GM19193 (cell line): ENCODE measurements around the gene IL10RB.

Source experiments
- POLR2A ChIP-seq: IDR thresholded peaks from 4 replicates; pipeline ENCODE4 v1.6.1; 2011; ENCODE audit not compliant: insufficient read depth, insufficient read length; ENCODE audit errors: extremely low read depth

Gene IL10RB

DNA sequence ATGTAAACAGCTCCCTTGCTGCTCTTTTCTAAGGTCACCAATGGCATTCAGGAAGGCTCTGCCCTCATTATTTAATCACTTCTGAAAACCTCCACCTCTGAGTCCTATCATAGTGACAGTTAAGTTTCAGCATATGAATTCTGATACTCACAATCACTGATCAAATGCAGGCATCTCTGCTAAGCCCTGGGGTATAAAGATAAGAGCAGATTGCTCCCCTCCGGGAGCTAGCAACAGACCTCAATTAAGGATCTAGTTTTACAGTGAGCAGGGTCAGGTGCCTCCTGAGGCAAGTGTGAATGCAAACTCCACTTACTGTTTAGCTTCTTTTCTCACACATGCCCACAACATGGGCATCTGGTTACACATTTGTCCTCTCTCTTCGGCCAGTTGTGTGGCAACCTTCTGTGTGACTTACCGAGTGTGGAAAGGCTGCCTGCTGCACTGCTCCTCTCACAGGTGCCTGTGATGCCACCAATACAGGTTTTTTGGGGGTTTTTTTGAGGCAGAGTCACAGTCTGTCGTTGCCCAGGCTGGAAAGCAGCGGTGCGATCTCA is 15.0 kb downstream of the IL10RB start:
- TF ChIP-seq POLR2A, result no peak

DNA sequence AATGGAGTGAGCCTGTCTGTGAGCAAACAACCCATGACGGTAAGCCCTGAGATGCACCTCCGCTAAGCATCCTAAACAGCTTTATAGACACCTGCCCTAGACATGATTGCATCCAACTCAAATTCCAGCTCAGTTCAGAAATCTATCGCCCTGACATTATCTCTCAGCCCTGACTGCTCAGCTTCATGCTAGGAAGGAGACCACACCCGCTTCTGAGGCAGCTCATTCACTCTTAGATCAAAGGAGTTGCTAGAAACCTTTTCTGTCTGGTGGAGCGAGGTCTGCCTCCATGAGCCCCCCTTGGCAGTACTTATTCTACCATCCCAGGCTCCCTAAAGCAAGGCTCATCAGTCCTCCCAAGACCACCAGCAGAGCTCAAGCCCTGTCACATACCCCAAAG is 17.0 kb downstream of the IL10RB start:
- TF ChIP-seq POLR2A, result no peak

GRCh38 chr21:33286076-33286475 is 19.9 kb downstream of the IL10RB start:
- no peak for TF ChIP-seq POLR2A

DNA sequence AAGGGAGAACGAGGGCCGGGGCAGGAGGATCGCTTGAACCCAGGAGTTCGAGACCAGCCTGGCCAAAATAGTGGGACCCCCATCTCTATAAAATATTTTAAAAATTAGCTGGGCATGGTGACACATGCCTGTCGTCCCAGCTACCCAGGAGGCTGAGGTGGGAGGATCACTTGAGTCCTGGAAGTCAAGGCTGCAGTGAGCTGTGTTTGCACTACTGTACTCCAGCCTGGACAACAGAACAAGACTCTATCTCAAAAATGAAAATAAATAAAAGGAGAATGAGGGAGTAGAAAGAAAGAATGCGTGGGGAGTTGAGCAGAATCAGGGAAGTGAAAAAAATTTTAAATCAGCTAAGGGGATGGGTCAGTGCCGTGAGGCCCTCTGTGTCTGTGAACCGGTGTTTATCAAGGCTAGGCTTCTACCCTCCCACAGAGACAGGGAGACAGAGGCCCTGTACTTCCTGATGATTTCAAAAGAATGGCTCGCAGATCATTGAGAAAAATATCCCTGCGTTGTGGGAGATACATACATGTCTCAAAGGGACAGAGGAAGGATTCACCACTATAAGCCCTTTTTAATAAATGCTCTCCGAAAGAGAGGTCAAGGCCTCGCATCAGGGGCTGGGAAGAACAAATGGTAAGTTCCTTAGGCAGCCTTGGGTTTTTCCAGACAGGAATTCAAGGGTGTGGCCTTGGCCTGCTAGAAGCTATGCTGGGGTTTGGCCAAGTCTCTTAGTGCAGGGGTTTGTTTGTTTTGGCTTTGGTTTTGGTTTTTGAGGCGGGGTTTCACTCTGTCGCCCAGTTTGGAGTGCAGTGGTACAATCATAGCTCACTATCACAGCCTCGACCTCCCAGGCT is 20.7 kb downstream of the IL10RB start:
- TF ChIP-seq POLR2A, result no peak

DNA sequence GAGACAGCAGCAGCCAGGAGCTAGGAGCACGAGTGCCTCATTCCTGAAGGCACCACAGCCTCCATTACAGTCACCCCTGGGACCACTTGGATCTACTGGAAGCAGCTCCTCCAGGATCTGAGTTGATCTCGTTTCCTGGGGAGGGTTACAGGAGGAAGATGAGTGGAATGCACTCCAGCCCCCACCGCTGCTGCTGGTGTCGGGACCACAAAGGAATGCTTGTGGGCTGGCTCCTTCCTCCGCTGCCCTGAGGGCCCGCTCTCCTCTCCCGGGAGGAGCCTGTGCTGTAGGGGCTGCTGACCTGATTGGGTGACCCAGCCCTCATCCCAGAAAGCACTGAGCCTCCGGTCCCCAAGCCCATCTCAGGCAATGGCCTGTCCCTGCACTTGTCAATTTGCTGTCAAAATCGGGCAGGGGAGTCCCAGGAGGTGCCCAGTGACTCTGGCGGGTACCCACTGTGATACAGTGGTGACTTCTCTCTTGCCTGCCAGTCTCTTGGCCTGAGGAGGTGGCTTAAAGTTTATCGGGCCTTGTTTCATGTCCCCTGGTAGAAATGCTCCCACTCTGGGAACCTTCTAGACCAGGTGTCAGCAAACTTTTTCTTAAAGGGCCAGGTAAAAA is 23.1 kb downstream of the IL10RB start:
- no peak for TF ChIP-seq POLR2A

- peak; percentile 29 for TF ChIP-seq POLR2A
Observed at GRCh38 chr21:33290441-33290840, 24.3 kb downstream of the IL10RB start.

DNA sequence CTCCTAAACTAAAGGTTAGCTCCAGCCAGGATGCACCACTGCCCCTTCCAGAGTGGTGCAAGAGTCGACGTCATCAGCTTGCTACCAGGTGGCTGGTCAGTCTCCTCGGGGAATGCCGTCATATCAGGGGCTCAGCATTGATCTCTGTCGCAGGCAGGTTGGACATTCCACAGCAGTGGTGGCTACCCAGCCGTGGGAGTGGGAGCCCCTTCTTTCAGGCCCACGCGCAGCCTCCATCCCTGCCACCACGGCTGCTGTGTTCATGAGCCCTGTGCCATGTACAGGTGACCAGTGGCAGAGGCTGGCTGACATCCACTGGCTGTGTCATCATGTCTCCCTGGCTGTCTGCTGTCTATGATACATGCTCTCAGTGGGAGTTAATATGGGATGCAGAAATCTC is 25.5 kb downstream of the IL10RB start:
- no peak for TF ChIP-seq POLR2A

DNA sequence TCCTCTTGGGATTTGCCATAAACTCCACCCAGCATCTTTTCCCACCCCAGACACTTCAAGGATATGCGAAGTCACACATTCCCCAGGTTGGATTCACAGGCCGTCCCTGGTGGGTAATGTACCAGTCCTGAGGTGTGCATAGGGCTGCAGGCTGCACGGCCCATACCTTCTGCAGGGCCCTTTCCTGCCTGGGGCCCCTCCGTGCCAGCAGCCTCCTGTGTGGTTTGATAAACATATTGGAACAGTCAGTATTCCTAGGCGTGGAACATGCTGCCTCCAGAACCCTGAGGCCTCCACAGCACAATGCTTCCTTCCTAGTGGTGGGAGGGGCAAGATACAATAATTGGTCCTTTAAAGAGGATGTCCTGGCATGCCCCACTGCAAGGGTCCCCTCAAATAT is 26.6 kb downstream of the IL10RB start:
- no peak for TF ChIP-seq POLR2A

- TF ChIP-seq POLR2A, result no peak
Observed at GRCh38 chr21:33293136-33293535, 27.0 kb downstream of the IL10RB start.

DNA sequence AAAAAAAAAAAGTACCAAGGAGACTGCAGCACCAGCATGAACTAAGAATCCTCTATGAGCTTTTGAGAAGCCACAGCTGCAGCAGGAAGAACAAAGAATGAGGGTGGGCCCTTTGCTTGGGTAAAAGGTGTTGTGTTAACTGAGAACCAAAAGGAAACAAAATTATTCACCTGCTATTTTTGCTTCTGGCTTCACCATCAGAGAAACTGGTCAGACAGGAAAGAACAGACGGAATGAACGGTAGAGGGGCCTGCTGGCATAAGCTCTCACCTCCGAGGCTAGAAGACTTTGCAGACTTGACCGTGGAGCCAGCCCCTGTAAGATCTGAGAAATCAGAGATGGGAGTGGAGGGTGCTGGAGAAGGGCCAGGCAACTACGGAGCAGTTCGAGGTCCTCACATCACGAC is 27.6 kb downstream of the IL10RB start:
- TF ChIP-seq POLR2A, result no peak

- TF ChIP-seq POLR2A, result no peak
Observed at GRCh38 chr21:33296156-33296555, 30.0 kb downstream of the IL10RB start.

- peak; percentile 20 for TF ChIP-seq POLR2A
Observed at GRCh38 chr21:33299181-33299752, 33.1 kb downstream of the IL10RB start.

DNA sequence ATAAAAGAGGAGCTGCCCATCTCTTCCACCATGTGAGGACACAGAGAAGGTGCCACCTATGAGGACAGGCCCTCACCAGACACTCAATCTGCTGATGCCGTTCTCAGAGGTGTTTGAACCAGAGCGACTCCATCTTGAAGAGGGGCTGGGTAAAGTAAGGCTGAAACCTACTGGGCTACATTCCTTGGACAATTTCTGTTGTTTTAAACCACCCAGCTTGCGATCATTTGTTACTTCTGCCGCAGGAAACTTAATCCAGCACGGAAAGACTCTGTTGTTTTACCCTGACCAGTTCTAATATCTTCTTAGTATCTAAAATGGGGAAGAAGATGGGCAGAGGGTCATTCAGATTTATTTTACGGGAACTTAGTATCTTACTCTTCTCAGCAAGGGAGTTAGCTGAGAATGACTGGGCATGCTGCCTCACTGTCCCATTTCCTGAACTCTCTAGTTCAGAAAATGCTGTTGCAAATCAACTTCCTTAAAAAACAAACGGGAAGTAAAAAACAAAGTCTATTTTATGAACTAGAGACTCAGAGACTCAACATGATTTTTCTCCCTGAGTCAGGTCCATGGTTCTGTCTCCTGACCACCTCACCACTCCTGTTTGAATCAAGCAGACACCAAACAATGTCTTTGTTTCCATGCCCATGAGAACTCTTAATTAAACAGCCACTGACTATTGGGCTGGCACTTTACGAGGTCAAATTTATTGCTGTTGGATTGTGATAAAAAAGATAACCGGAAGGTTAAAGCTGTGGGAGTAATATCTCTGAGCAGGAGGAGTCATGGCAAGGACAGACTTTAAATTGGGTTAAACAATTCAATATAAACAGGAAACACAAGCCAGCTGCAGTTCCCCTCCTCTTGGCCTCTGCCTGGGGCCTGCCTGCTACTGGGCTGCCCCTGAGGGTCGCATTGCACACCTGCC is 34.8 kb downstream of the IL10RB start:
- no peak for TF ChIP-seq POLR2A

- no peak for TF ChIP-seq POLR2A
Observed at GRCh38 chr21:33301632-33302002, 35.5 kb downstream of the IL10RB start.

DNA sequence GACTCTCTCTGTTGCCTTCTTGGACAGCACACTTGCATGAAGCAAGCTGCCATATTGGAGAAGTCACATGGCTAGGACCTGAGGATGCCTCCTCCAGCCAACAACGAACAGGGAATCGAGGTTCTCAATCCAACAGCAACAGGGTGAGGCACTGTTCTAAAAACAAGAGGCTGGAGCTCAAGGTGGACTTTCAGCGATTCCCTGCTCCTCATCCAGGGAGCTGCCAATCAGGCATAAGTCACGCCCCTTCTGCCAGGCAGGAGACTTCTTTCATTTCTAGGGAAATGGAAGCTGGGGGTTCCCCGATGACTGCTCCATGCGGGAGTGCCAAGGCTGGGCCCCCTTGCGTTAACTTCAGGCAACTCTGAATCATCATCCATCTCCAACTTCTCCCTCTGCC is 35.9 kb downstream of the IL10RB start:
- TF ChIP-seq POLR2A, result no peak

DNA sequence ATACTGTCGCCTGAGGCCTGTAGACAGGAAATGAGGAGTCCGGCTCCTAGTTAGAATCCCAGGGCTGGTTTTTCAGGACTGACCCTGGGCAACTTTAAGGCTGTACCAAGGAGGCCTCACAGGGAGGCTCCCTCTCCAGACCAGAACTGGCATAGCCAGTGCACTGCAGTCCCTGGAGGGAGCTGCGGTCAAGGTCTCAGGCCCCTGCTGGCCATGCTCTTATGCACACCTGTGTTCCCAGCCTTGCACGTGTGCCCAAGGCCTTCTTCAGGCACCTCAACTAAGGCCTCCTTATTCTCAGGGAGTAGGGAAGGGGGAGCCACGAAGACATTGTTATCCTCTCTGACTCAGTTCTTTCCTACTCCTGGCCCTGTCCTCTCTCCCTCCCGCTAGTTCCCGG is 36.6 kb downstream of the IL10RB start:
- TF ChIP-seq POLR2A, result no peak

DNA sequence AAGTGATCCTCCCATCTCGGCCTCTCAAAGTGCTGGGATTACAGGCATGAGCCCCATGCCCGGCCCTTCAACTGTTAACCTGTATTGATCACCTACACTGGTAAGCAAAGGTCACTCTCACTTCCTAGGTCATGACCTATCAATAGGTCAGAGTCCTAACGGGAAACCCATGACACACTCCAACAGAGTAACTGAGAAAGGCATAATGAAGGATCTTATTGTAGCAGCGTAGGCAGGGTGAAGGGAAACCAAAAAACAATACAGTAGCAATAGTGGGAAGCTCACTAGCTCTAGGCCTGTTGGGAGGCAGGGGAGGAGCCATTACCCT is 39.1 kb downstream of the IL10RB start:
- TF ChIP-seq POLR2A, result no peak
